Loucy (cell line): ENCODE measurements around the gene AQP5.

ENCODE experiments used
- EZH2phosphoT487 ChIP-seq: fragments of 200-600 bp; IDR thresholded peaks from 2 replicates; pipeline ENCODE4 v1.6.1; 2018; ENCODE audit warnings: antibody characterized with exemption, mild to moderate bottlenecking, moderate library complexity, borderline replicate concordance
- TF ChIP-seq, protein P1 (sequence below): fragments of 200-600 bp; sonication (generic); conservative IDR thresholded peaks from 2 replicates; pipeline ENCODE4 v1.5.1; 2014; ENCODE audit warnings: mild to moderate bottlenecking, antibody characterized with exemption, low read length

DNA sequence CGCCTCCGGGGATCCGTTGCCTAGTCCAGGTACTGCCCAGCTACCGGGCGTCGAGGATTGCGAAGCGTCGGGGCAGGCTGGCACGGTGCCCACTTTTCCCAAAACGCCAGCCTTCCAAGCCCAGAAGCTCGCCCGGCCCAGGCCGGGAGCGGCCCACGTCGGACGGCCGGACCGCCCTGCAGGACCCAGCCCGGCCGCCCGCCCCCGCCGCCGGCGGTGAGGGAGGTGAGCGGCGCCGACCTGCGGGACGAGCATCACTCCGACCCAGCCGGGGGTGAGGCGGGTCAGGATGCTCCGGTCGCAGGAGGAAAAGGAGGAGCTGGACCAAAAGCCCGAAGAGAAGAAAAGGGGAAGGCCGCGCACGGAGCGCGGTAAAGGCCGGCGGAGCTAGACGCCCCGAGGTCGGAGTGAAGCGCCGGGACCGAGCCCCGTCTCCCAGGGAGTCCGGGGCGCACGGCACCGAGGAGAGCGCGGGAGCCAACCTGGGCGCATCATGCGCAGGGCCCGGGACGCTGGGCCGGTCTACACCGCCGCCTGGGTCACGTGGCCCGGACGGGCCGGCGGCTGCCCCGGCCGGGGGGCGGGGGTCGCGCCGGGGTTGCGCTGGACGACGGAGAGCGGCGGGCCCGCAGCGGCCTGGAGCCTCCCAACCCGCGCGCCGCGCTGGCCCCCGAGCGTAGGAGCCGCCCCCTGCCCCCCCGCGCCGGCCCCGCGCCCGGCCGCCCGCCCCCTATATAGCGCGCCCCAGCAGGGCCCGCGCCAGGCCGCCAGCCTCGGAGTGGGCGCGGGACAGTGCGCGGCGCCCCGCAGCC, at the start of gene AQP5:
- TF ChIP-seq, protein P1, sequence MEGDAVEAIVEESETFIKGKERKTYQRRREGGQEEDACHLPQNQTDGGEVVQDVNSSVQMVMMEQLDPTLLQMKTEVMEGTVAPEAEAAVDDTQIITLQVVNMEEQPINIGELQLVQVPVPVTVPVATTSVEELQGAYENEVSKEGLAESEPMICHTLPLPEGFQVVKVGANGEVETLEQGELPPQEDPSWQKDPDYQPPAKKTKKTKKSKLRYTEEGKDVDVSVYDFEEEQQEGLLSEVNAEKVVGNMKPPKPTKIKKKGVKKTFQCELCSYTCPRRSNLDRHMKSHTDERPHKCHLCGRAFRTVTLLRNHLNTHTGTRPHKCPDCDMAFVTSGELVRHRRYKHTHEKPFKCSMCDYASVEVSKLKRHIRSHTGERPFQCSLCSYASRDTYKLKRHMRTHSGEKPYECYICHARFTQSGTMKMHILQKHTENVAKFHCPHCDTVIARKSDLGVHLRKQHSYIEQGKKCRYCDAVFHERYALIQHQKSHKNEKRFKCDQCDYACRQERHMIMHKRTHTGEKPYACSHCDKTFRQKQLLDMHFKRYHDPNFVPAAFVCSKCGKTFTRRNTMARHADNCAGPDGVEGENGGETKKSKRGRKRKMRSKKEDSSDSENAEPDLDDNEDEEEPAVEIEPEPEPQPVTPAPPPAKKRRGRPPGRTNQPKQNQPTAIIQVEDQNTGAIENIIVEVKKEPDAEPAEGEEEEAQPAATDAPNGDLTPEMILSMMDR: no peak
- TF ChIP-seq EZH2phosphoT487: no peak
